SU-DHL-6 (cell line): Measurements from ENCODE around the gene WWTR1.

Experiments used
- EZH2phosphoT487 ChIP-seq: fragments of 200-600 bp; sonication (generic), shearing (Covaris generic); conservative IDR thresholded peaks from 2 replicates; pipeline ENCODE4 v1.6.1; 2018; ENCODE audit warnings: mild to moderate bottlenecking, antibody characterized with exemption, low read length, moderate library complexity, mixed read lengths
- TF ChIP-seq, protein P1 (sequence below): fragments of 200-600 bp; sonication (generic); IDR thresholded peaks from one replicate; pipeline ENCODE4 v1.5.1; 2017; ENCODE audit warnings: antibody characterized with exemption, mild to moderate bottlenecking, low read length, moderate library complexity; ENCODE audit not compliant: insufficient read depth, poor library complexity, severe bottlenecking

DNA sequence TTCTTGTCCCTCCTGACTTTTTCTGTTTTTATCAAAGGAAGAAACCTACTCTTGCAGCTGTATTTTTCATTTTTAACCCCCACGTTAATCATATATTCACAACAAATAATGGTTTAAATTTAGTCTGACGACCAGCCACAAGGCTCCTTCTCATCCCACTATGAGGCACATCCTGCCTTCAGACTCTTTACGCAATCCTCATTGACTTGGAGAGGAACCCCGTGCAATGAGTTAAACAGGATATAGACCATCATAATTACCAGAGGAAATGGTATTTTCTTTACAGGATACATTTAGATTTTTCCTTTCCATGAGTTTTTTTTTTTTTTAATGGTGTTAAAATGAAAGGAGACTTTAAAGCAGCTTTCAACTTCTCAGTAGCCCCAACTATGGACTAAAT is 68.5 kb downstream of the WWTR1 start:
- TF ChIP-seq, protein P1, sequence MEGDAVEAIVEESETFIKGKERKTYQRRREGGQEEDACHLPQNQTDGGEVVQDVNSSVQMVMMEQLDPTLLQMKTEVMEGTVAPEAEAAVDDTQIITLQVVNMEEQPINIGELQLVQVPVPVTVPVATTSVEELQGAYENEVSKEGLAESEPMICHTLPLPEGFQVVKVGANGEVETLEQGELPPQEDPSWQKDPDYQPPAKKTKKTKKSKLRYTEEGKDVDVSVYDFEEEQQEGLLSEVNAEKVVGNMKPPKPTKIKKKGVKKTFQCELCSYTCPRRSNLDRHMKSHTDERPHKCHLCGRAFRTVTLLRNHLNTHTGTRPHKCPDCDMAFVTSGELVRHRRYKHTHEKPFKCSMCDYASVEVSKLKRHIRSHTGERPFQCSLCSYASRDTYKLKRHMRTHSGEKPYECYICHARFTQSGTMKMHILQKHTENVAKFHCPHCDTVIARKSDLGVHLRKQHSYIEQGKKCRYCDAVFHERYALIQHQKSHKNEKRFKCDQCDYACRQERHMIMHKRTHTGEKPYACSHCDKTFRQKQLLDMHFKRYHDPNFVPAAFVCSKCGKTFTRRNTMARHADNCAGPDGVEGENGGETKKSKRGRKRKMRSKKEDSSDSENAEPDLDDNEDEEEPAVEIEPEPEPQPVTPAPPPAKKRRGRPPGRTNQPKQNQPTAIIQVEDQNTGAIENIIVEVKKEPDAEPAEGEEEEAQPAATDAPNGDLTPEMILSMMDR = no peak
- TF ChIP-seq EZH2phosphoT487 = no peak
